Upper lobe of right lung (tissue), 1 donor: ENCODE measurements around the gene CHKA. TPM values are rescaled to one million over a fixed set of nuclear protein-coding genes. Genes with fewer than 3 reads are reported as not detected.

Experiments used
- ATAC-seq: fragments of 200-7000 bp; cut with Tn5 transposase; one replicate; pipeline ENCODE4 v1.9.1; 2020; ENCODE audit warnings: mild to moderate bottlenecking, moderate library complexity
- DNase-seq: peaks from one replicate; pipeline ENCODE4 v3.0.0-alpha.2; 2020
- H3K27ac ChIP-seq: fragments of 200-600 bp; one replicate; pipeline ENCODE4 v1.8.0; 2022
- H3K27me3 ChIP-seq: fragments of 200-600 bp; one replicate; pipeline ENCODE4 v1.8.0; 2022; ENCODE audit warnings: mild to moderate bottlenecking
- H3K36me3 ChIP-seq: fragments of 200-600 bp; one replicate; pipeline ENCODE4 v1.8.0; 2022
- H3K4me1 ChIP-seq: fragments of 200-600 bp; one replicate; pipeline ENCODE4 v1.8.0; 2022
- H3K4me3 ChIP-seq: fragments of 200-600 bp; one replicate; pipeline ENCODE4 v1.8.0; 2022; ENCODE audit warnings: mild to moderate bottlenecking
- H3K9me3 ChIP-seq: fragments of 200-600 bp; one replicate; pipeline ENCODE4 v1.8.0; 2022
- CTCF ChIP-seq: fragments of 200-600 bp; IDR thresholded peaks from one replicate; pipeline ENCODE4 v1.8.0; 2022; ENCODE audit warnings: antibody characterized with exemption
- intact Hi-C: fragments of 100-400 bp; cut with DNase I; formaldehyde crosslinking; loops from one replicate; pipeline ENCODE4 v1.11.0; 2022
- total RNA-seq: library from RNA; stranded (reverse); fragmentation: NEBNext Ultra II Directional; extraction: Animal tissue kit (Norgen Biotek cat#: 25700); gene quantifications from one replicate; pipeline ENCODE4 v1.2.1, GENCODE V29; 2021
- donor health status: DM: no; HTN: yes; CAD: no; lungs with severe emphysema.

CHKA gene
- total RNA-seq, 1 donor from 2014 or later = 53.3 TPM

GRCh38 chr11:68035266-68035876, 85.8 kb downstream of the CHKA start:
- ATAC-seq (no peak), DNase-seq (peak; percentile 63)
- no peaks in the 10 kb centered on the region for H3K9me3 ChIP-seq
- H3K27ac ChIP-seq = peak overlapping the region; percentile 94
- no peaks in the 10 kb centered on the region for H3K27me3 ChIP-seq
- H3K36me3 ChIP-seq = peaks cover 20% of the 10 kb centered on the region
- intact Hi-C loops = no loop called here
- TF ChIP-seq CTCF = no peak
- H3K4me1 ChIP-seq = peaks cover 58% of the 10 kb centered on the region
- no peak overlapping the region for H3K4me3 ChIP-seq

- intact Hi-C loops = no loop called here
- no peak for TF ChIP-seq CTCF
- DNase-seq (peak; percentile 72), ATAC-seq (no peak)
- H3K27ac ChIP-seq = peak overlapping the region; percentile 55
- no peaks in the 10 kb centered on the region for H3K27me3 ChIP-seq
- H3K9me3 ChIP-seq = no peaks in the 10 kb centered on the region
- H3K4me3 ChIP-seq = no peak overlapping the region
- H3K4me1 ChIP-seq = peaks cover 51% of the 10 kb centered on the region
- H3K36me3 ChIP-seq = peaks cover 20% of the 10 kb centered on the region
Measured at GRCh38 chr11:68033708-68034045, 87.5 kb downstream of the CHKA start.

GRCh38 chr11:68032997-68033707, 88.0 kb downstream of the CHKA start:
- Histone ChIP-seq H3K4me1 (peaks cover 45% of the 10 kb centered on the region), H3K4me3 (no peak overlapping the region), H3K9me3 (no peaks in the 10 kb centered on the region), H3K27me3 (no peaks in the 10 kb centered on the region), H3K36me3 (peaks cover 20% of the 10 kb centered on the region), H3K27ac (peak overlapping the region; percentile 55)
- ATAC-seq = no peak
- TF ChIP-seq CTCF = no peak
- DNase-seq = peak; percentile 64
- intact Hi-C loops = no loop called here

- peaks cover 34% of the 10 kb centered on the region for H3K4me1 ChIP-seq
- TF ChIP-seq CTCF = no peak
- H3K4me3 ChIP-seq = no peak overlapping the region
- H3K9me3 ChIP-seq = no peaks in the 10 kb centered on the region
- intact Hi-C loops = no loop called here
- H3K27me3 ChIP-seq = no peaks in the 10 kb centered on the region
- no peak overlapping the region for H3K27ac ChIP-seq
- peaks cover 20% of the 10 kb centered on the region for H3K36me3 ChIP-seq
- ATAC-seq = no peak
- no peak for DNase-seq
Measured at GRCh38 chr11:68032003-68032402, 89.2 kb downstream of the CHKA start.

GRCh38 chr11:68031144-68031464, 90.1 kb downstream of the CHKA start:
- peak overlapping the region; percentile 74 for H3K4me3 ChIP-seq
- intact Hi-C loops = no loop called here
- H3K36me3 ChIP-seq = peaks cover 26% of the 10 kb centered on the region
- no peak for TF ChIP-seq CTCF
- H3K27me3 ChIP-seq = no peaks in the 10 kb centered on the region
- peak; percentile 16 for ATAC-seq
- DNase-seq = peak; percentile 71
- peaks cover 25% of the 10 kb centered on the region for H3K4me1 ChIP-seq
- peak overlapping the region; percentile 81 for H3K27ac ChIP-seq
- H3K9me3 ChIP-seq = no peaks in the 10 kb centered on the region
